Progenitor cell of endocrine pancreas (in vitro differentiated cells): ENCODE results near the gene PPM1H. TPM values are rescaled to one million over a fixed set of nuclear protein-coding genes. Genes with fewer than 3 reads are reported as not detected.

Experiments used
- DNase-seq: peaks from one replicate; pipeline ENCODE4 v3.0.0; 2021; ENCODE audit warnings: low spot score; ENCODE audit not compliant: unreplicated experiment
- H3K27ac Mint-ChIP-seq: 2 replicates; pipeline ENCODE4 v1.8.0; 2021; ENCODE audit warnings: mild to moderate bottlenecking, moderate library complexity, mixed read lengths
- H3K27me3 Mint-ChIP-seq: 2 replicates; pipeline ENCODE4 v1.8.0; 2021; ENCODE audit warnings: mixed read lengths
- H3K36me3 Mint-ChIP-seq: 2 replicates; pipeline ENCODE4 v1.8.0; 2022; ENCODE audit warnings: mixed read lengths; ENCODE audit not compliant: insufficient read depth
- H3K4me1 Mint-ChIP-seq: 2 replicates; pipeline ENCODE4 v1.8.0; 2021; ENCODE audit warnings: low read depth, mixed read lengths
- H3K4me3 Mint-ChIP-seq: 2 replicates; pipeline ENCODE4 v1.8.0; 2021; ENCODE audit warnings: low read depth, mild to moderate bottlenecking, moderate library complexity, mixed read lengths
- H3K9me3 Mint-ChIP-seq: 2 replicates; pipeline ENCODE4 v1.8.0; 2021; ENCODE audit warnings: low read depth, mixed read lengths
- CTCF ChIP-seq: fragments of 200-600 bp; sonication (generic); IDR thresholded peaks from one replicate; pipeline ENCODE4 v1.5.0; 2021; ENCODE audit warnings: antibody characterized with exemption, mild to moderate bottlenecking; ENCODE audit not compliant: unreplicated experiment
- total RNA-seq: library from RNA; stranded (reverse); gene quantifications from 2 replicates; pipeline ENCODE4 v1.2.1, GENCODE V29; 2021

Gene PPM1H
- total RNA-seq, 1 donor from 2014 or later = 25.4 TPM

- no peak for DNase-seq
- no peaks in the 10 kb centered on the region for H3K9me3 Mint-ChIP-seq
- no peak overlapping the region for H3K4me3 Mint-ChIP-seq
- H3K27ac Mint-ChIP-seq = no peak overlapping the region
- H3K36me3 Mint-ChIP-seq = no peaks in the 10 kb centered on the region
- H3K4me1 Mint-ChIP-seq = peaks cover 35% of the 10 kb centered on the region
- H3K27me3 Mint-ChIP-seq = peaks cover 4% of the 10 kb centered on the region
- TF ChIP-seq CTCF = no peak
Observed at GRCh38 chr12:62767946-62768345, 167.0 kb downstream of the PPM1H start.

DNA sequence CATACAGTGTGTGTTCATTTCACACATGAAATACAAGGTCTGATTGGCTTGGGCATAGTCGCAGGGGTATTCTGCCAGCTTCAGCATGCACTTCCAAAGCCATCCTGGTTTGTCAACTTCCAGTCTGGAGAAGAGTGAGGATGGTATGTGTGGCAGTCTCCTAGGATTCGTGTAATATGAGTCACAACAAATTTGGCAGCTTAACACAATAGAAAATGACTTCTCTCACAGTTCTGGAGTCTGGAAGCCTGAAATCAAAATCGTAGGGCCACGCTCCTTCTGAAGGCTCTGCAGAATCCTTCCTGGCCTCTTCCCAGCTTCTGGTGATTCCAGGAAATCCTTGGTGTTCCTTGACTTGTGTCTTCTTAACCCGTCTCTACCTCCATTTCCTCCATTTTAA lies 167.5 kb downstream of the PPM1H start:
- DNase-seq = no peak
- H3K9me3 Mint-ChIP-seq = no peaks in the 10 kb centered on the region
- no peak overlapping the region for H3K4me3 Mint-ChIP-seq
- no peaks in the 10 kb centered on the region for H3K36me3 Mint-ChIP-seq
- TF ChIP-seq CTCF = no peak
- peaks cover 4% of the 10 kb centered on the region for H3K27me3 Mint-ChIP-seq
- no peak overlapping the region for H3K27ac Mint-ChIP-seq
- peaks cover 38% of the 10 kb centered on the region for H3K4me1 Mint-ChIP-seq

DNA sequence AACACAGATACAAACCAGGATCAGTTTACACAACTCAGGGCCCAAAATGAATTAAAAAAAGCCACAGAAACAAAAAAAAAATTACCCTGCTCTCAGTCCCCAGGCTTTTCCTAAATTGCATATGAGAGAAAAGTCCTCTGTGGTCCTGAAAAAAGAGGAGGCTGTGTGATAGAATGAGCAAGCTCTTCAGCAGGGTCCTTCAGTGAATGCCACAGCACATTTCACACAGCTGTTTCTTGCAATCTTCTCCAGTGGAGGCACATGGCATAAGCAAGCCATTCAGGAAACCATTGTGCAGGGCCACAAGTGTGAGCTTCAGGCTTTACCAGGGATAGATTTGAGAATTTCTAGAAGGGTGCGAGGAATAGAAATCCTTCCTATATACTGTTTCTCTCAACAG lies 168.5 kb downstream of the PPM1H start:
- Mint-ChIP-seq H3K4me1 (peaks cover 38% of the 10 kb centered on the region), H3K27ac (no peak overlapping the region), H3K36me3 (no peaks in the 10 kb centered on the region), H3K9me3 (no peaks in the 10 kb centered on the region), H3K4me3 (no peak overlapping the region), H3K27me3 (peaks cover 4% of the 10 kb centered on the region)
- DNase-seq = no peak
- no peak for TF ChIP-seq CTCF

- Mint-ChIP-seq H3K4me1 (peaks cover 43% of the 10 kb centered on the region), H3K9me3 (peaks cover 6% of the 10 kb centered on the region), H3K27ac (peak overlapping the region; percentile 29), H3K27me3 (peaks cover 4% of the 10 kb centered on the region), H3K4me3 (no peak overlapping the region), H3K36me3 (peaks cover 4% of the 10 kb centered on the region)
- no peak for TF ChIP-seq CTCF
- no peak for DNase-seq
Observed at GRCh38 chr12:62763861-62764645, 170.9 kb downstream of the PPM1H start.

DNA sequence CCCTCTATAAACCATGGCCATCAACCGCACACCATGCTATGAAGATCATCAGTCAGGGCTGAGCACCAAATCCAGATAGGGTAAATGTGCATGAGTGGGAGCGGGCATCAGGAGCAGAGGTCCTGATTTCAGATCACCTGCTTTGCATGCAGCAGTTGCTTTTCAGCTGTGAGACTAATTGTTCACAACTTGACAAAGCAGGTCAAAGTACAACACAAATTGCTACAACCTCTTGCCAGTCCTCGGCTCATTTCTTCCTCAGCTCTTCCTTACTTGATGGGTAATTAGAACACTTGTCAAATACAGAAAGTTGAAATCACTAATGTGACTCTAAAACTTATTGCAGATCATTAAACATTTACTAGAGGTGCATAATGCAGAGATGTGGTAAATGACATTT lies 171.6 kb downstream of the PPM1H start:
- Mint-ChIP-seq H3K27me3 (peaks cover 4% of the 10 kb centered on the region), H3K36me3 (peaks cover 6% of the 10 kb centered on the region), H3K4me3 (peak overlapping the region; percentile 14), H3K4me1 (peaks cover 48% of the 10 kb centered on the region), H3K9me3 (peaks cover 8% of the 10 kb centered on the region), H3K27ac (peak overlapping the region; percentile 65)
- no peak for TF ChIP-seq CTCF
- DNase-seq = no peak
